Measurements from ENCODE around the gene PGPEP1.
"Not testable (repeated sequence)": the region's sequence is repeated elsewhere in the genome, so short reads cannot be mapped to it uniquely, and the experiment has no call there.

The PGPEP1 gene

DNA sequence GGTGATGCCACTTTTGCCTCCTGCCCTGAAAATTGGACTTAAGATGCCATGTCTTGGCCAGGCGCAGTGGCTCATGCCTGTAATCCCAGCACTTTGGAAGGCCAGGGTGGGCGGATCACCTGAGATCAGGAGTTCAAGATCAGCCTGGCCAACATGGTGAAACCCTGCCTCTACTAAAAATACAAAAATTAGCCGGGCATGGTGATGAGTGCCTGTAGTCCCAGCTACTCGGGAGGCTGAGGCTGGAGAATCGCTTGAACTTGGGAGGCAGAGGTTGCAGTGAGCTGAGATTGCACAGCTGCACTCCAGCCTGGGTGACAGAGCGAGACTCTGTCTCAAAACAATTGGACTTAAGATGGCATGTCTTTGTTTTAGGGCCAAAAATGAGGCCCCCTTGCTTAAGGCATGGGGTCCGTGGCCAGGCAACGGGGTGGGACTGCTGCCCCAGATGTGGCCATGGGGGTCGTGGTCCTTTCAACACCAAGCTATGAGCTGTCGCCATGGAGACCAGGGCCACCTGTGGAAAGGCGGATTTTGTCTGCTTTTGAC lies 24.0 kb downstream of the PGPEP1 start:
- not testable (repeated sequence) for DNase-seq (ENCODE audit: low read depth in 2 of 2)

DNA sequence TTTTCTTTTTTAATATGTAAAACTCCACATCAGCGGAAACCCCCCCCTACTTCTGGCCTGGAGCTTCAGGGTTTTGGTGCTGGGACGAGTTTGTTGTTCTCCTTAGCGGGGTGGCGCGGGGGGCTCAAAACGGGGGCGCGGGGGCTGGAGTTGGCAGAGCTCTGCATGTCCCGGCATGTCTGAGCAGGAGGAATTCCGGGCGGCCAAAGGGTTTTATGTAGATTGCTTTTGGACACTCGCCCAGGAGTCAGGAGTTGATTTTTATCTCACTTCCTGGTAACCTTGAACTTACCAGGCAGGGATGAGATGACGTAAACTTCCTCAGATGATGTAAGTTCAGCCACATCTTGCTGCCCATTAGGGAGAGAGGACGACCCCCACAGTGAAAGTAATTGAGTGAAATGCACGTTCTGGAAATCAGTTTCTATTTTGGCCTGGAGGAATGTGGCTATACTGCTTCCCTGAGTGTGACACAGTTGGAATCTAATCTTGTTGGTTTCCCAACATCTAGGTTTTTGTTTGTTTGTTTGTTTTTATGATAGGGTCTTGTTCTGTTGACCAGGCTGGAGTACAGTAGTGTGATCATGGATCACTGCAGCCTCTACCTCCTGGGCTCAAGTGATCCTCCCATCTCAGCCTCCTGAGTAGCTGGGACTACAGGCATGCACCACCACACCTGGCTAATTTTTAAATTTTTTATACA lies 24.6 kb downstream of the PGPEP1 start:
- DNase-seq (ENCODE audit: low read depth in 2 of 2) = no peak

DNA sequence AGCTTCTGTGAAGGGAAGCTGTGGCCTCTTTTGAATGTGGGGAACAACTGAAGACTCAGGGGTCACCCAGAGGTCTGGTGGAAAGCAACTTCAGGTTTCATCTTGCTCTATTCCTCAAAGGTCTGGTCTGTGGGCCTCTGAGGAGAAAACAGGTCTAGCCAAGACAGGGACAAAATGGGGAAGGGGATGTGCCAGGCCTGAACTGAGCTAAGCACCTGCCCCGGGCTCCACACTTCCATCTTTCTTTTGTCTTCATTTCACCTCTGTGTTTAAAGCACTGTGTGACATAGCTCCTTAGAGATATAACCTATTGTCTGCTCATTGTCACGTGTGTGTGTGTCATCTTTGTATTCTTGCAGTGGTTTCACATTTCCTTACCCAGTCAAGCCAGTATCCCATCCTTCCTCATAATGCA lies 25.6 kb downstream of the PGPEP1 start:
- DNase-seq (ENCODE audit: low read depth in 2 of 2) = no peak

DNA sequence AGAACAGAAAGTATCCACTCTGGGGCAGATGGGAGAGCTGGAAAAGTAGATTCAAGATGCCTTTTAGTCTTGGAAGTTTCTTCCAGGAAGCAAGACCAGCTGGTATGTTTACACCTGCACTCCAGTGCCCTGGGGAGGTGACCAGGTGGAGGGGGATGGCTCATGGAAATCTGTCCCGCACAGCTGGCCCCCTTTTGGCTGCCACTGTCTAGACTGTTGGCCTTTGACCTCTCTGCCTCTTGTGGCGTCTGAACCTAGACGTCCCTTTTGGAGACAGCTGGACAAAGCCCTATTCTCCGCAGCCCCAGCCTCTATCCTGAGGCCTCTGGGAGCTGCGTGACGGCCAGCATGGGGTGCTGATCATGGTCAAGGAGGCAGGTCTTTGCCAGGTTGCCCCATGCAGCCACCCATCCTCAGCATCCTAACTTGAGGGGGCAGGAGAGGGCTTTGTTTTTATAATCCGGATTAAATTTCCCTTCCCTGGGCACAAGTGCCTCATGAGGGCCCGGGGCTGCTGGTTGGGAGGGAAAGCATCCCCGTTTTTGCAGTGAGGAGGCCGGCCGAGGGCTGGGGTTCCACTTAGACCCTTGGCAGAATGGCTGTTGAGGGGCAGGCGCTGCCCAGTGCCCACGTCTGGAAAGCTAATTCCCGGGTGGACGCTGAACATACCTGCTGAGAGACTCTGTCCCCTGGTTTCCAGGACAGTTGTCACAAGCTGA lies 28.3 kb downstream of the PGPEP1 start:
- DNase-seq (ENCODE audit: low read depth in 2 of 2) = no peak

DNA sequence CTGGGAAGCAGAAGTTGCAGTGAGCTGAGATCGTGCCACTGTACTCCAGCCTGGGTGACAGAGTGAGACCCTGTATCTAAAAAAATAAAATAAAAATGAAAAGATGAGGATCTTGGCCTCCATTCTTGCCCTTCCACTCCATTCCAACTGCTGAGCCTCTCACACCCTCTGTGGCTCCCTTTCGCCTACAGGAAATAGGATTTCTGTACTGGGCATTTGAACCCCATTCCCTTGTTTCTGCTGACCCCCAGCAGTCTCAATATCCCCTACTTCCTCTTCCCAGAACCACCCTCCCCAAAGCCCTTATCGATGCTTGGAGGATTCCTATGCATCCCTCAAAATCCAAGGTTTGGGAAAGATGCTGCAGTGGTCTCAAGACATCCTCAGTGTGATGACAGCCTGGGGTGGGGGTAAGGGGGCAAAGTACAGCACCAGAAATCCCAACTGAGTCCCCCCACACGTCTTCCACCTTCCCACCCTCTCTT lies 33.1 kb downstream of the PGPEP1 start:
- no peak for DNase-seq (ENCODE audit: low read depth in 2 of 2)

DNA sequence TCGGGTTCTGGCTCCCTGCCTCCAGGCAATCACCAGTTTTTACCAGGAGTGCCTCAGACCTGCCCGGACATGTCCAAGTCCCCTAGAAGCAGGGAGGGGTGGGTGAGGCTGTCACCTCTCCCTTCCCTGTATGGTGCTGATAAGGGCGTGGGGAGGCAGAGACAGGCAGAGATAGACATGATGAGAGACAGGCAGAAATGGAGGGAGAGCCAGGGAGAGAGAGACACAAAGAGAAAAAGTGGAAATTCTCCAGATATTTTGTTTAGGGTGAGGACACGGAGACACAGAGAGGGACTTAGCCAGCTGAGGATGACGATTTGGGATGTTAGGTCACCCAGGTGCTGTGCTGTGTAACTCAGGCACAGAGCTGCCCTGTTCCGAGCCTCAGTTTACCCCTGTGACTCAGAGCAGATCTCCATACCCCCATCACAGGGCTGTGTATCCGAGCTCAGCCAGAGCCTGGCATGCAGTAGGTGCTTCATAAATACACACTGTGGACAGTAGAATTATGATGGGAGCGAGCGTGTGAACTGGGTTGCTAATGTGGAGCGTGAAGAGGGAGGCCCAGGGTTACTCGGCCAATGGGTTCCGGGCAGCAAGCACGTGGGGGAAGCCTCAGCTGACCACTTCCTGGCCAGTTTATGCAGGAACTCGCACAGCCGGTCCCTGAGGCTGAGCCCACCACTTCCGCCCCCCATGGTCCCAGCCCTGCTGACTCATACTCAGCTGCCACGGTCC lies 33.7 kb downstream of the PGPEP1 start:
- DNase-seq (ENCODE audit: low read depth in 2 of 2) = peak in 1 of 2 donors; percentile 32

DNA sequence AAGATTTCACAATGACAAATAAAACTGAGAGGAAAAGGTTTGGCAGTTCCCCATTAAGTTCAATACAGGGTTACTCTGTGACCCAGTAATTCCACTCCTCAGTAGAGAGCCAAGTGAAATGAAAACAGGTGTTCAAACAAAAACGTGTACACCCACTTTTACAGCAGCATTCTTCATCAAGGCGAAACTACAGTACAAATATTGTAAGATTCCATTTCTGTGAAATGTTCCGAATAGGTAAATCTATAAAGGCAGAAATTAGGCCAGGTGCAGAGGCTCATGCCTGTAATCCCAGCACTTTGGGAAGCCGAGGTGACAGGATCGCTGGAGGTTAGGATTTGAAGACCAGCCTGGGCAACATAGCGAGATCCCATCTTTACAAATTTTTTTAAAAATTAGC lies 36.6 kb downstream of the PGPEP1 start:
- DNase-seq (ENCODE audit: low read depth in 2 of 2) = no peak

DNA sequence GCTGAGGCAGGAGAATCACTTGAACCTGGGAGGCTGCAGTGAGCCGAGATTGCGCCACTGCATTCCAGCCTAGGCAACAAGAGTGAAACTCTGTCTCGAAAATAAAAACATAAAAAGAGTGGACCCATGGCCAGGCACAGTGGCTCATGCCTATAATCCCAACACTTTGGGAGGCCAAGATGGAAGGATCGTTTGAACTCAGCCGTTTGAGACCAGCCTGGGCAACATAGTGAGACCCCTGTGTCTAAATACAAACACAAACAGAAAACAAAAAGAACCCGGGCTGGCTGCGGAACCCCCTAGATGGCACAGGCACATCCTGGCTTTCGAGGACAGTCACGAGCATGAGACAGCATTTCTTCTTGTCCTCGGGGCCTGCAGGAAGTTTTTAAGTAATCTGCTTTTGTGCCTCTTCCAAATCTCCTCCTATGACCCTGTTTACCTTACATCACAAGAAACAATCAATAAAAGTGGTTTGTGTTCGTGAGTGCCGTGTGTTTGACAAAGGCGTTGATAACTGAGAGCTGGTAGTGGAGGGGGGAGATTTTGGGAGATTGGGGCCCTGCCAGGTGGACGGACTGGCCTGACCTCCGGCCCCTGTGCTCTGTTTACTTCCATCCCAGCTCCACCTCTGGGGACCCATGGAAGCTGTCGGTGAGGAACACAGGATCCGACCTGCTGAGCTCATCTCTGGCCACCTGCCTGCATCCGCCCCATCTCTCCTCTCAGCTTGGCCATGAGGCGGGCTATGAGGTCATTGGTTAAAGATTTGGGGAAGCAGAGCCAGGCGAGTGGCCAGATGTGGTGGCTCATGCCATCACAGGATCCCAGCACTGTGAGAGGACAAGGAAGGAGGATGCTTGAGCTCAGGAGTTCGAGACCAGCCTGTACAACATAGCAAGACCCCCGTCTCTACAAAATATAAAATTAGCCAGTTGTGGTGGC lies 39.7 kb downstream of the PGPEP1 start:
- no peak for DNase-seq (ENCODE audit: low read depth in 2 of 2)

DNA sequence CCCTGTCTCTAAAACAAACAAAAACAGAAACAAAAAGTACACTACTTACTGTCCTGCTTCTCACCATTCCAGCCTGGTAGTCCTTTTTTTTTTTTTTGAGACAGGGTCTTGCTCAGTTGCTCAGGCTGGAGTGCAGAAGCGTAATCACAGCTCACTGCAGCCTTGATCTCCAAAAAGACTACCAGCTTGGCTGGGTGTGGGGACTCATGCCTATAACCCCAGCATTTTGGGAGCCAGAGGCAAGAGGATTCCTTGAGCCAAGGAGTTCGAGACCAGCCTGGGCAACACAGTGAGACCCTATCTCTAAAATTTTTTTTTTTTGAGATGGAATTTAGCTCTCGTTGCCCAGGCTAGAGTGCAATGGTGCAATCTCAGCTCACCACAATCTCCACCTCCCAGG lies 40.4 kb downstream of the PGPEP1 start:
- no peak for DNase-seq (ENCODE audit: low read depth in 2 of 2)

DNA sequence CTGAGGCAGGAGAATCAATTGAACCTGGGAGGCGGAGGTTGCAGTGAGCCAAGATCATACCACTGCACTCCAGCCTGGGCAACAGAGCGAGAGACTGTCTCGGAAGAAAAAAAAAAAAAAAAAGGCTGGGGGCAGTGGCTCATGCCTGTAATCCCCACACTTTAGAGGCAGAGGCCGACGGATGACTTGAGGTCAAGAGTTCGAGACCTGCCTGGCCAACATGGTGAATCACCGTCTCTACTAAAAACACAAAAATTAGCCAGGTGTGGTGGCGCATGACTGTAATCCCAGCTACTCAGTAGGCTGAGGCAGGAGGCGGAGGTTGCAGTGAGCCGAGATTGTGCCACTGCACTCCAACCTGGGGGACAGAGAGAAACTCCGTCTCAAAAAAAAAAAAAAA lies 43.2 kb downstream of the PGPEP1 start:
- not testable (repeated sequence) for DNase-seq (ENCODE audit: low read depth in 2 of 2)

DNA sequence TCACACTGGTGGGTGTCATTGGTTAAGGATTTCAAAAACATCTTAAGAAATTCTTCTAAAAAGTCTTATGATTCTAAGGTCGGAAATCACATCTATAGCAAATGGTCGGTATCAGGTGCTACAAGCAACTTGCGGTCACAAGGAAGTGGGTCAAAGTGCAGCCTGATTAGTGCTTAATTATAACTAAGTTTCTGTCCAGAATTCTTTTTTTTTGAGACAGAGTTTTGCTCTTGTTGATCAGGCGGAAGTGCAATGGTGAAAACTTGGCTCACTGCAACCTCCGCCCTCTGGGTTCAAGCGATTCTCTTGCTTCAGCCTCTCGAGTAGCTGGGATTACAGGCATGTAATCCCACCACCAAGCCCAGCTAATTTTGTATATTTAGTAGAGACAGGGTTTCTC lies 44.4 kb downstream of the PGPEP1 start:
- DNase-seq (ENCODE audit: low read depth in 2 of 2) = no peak

DNA sequence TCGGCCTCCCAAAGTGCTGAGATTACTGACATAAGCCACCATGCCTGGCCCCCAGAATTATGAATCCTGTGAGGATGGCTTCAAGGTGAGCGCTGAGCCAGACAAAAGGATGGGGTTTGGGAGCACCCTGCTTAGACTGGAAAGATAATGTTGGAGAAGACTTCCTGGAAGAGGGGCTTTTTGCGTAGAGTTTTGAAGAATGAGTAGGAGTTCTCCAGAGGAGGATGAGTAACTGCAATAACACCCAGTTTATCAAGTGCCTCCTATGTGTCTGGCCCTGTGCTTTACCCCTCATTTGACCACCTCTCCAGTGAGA lies 44.9 kb downstream of the PGPEP1 start:
- DNase-seq (ENCODE audit: low read depth in 2 of 2) = no peak

DNA sequence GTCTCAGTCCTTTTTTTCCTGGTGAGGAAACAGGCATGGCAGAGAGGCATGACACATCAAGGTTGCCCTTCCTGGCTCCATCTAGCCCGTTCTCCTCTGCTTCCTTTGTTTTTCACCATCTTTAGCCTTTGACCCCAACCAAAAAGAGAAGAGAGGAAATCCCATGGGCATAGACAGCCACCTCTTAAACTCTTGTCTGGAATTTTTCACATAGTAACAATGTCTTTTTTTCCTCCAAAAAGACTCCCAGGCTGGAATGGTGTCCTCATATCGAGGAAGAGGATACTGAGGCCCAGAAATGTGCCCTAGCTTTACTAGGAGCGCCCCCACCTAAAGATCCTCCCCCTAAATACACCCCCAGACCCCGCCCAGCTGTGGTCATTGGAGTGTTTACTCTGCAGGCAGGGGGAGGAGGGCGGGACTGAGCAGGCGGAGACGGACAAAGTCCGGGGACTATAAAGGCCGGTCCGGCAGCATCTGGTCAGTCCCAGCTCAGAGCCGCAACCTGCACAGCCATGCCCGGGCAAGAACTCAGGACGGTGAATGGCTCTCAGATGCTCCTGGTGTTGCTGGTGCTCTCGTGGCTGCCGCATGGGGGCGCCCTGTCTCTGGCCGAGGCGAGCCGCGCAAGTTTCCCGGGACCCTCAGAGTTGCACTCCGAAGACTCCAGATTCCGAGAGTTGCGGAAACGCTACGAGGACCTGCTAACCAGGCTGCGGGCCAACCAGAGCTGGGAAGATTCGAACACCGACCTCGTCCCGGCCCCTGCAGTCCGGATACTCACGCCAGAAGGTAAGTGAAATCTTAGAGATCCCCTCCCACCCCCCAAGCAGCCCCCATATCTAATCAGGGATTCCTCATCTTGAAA lies 45.5 kb downstream of the PGPEP1 start, which contains the start of gene GDF15:
Gene GDF15, plus strand, starts transcription at position 484 of the 868 bp plus-strand sequence. Its CDS starts 32 bp downstream, at position 516.
- DNase-seq (ENCODE audit: low read depth in 2 of 2) = peak in 1 of 2 donors; percentile 26

DNA sequence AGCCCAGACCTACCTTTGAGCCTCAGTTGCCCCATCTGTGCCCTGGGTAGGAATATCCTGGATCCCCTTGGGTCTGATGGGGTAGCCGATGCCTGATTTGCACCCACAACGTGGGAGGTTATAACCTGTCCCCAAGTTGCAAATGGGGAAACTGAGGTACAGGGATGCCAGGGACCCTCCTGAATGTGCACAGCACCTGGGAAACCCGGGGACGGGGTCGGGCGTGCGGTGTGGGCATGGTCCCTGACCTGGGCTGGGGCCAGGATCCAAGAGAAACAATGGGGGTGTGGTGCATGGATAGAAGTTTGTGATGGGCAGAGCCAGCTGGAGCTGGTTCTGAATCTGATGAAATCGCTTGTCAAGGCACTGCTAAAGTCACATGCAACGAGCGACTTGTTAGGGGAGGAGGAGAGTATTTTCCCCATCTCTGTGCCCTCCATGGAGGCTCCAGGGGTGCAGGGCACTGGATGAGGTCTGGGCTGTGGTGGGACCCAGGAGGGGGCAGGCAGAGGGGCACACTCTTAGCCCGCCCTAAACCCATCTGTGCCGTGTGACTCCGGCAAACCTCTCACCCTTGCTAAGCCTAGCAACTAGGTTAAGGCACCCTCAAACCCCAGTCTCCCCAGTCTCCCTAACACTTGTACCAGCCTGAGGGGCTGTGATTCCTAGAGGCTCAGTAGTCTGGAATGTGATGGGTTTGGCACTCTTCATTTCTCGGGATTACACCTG lies 46.3 kb downstream of the PGPEP1 start:
- DNase-seq (ENCODE audit: low read depth in 2 of 2) = no peak

DNA sequence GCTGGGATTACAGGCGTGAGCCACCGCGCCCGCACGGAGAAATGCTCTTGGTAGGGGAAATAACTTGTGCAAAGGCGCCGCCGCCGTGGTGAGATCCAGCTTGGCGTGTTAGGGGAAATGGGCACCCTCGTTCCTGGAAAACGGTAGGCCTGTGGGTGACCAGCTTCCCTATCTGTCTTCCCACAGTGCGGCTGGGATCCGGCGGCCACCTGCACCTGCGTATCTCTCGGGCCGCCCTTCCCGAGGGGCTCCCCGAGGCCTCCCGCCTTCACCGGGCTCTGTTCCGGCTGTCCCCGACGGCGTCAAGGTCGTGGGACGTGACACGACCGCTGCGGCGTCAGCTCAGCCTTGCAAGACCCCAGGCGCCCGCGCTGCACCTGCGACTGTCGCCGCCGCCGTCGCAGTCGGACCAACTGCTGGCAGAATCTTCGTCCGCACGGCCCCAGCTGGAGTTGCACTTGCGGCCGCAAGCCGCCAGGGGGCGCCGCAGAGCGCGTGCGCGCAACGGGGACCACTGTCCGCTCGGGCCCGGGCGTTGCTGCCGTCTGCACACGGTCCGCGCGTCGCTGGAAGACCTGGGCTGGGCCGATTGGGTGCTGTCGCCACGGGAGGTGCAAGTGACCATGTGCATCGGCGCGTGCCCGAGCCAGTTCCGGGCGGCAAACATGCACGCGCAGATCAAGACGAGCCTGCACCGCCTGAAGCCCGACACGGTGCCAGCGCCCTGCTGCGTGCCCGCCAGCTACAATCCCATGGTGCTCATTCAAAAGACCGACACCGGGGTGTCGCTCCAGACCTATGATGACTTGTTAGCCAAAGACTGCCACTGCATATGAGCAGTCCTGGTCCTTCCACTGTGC lies 47.9 kb downstream of the PGPEP1 start:
- DNase-seq (ENCODE audit: low read depth in 2 of 2) = peak; percentile 70 to 72

DNA sequence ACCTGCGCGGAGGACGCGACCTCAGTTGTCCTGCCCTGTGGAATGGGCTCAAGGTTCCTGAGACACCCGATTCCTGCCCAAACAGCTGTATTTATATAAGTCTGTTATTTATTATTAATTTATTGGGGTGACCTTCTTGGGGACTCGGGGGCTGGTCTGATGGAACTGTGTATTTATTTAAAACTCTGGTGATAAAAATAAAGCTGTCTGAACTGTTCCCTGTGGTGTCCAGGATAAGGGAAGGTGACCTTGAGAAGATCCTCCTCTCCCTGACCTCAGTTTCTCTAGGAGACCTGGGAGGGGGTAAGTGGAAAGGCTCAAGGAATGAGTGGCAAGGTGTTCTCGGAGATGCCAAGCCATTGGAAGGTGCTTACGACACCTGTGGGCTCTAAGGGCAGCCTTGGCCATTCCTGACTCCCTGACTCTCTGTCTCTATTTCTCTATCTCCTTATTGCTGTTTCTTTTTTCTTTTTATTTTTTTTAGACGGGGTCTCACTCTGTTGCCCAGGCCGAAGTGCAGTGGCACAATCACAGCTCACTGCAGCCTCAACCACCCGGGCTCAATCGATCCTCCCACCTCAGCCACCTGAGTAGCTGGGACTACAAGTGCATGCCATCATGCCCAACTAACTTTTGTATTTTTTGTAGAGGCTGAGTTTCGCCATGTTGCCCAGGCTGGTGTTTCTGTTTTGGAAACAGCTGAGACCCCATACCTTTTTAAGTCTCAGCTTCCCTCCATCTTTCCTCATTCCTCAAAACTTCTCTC lies 48.7 kb downstream of the PGPEP1 start:
- no peak for DNase-seq (ENCODE audit: low read depth in 2 of 2)

DNA sequence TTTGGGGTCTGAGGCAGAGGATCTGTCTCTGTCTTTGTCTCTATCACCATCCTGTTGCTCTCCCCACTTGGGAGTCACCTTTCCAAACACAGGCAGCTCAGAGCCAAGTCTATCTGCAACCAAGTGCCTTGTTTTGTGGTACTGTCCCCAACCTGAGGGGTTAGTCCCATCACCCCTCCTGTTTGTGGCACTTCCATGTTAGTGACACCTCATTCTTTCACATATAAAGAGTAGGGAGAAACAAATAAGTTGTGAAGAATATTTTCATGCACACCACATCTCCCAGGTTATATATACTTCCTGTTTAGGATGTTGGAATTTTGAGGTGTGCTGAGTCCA lies 49.3 kb downstream of the PGPEP1 start:
- DNase-seq (ENCODE audit: low read depth in 2 of 2) = no peak

Data from stimulated activated CD4-positive, alpha-beta T cell treated with anti-CD3 and anti-CD28 coated beads, Interleukin-4, amount 100 ng/mL, for 48 hours (primary cell).